Mesendoderm (in vitro differentiated cells): Measurements from ENCODE around the gene OPCML.

Experiments used
- DNase-seq: peaks from one replicate; pipeline ENCODE4 v3.0.0; 2013
- H2AK5ac ChIP-seq: 2 replicates; pipeline ENCODE4 v1.6.1; 2013; ENCODE audit warnings: low read length, inconsistent platforms
- H2BK120ac ChIP-seq: 2 replicates; pipeline ENCODE4 v1.6.1; 2013; ENCODE audit warnings: low read depth, mild to moderate bottlenecking, low read length, moderate library complexity, mixed read lengths
- H2BK15ac ChIP-seq: replicated peaks from 2 replicates; pipeline ENCODE4 v1.6.1; 2013; ENCODE audit warnings: low read depth, mild to moderate bottlenecking, moderate library complexity
- H2BK5ac ChIP-seq: 2 replicates; pipeline ENCODE4 v1.6.1; 2013; ENCODE audit warnings: low read length, inconsistent platforms
- H3K18ac ChIP-seq: 2 replicates; pipeline ENCODE4 v1.6.1; 2013; ENCODE audit warnings: mild to moderate bottlenecking, low read length, mixed read lengths
- H3K23ac ChIP-seq: one replicate; pipeline ENCODE4 v1.6.1; 2013; ENCODE audit warnings: low read length
- H3K27ac ChIP-seq: 2 replicates; pipeline ENCODE4 v1.5.1; 2013; ENCODE audit warnings: low read depth, mild to moderate bottlenecking, inconsistent platforms, low read length, moderate library complexity
- H3K27me3 ChIP-seq: 2 replicates; pipeline ENCODE4 v1.6.1; 2013; ENCODE audit warnings: low read length, control low read depth, mild to moderate bottlenecking, inconsistent platforms; ENCODE audit not compliant: insufficient read depth, poor library complexity
- H3K36me3 ChIP-seq: 2 replicates; pipeline ENCODE4 v1.6.1; 2013; ENCODE audit warnings: low read length, inconsistent platforms; ENCODE audit not compliant: control insufficient read depth, insufficient read depth
- H3K4ac ChIP-seq: one replicate; pipeline ENCODE4 v1.6.1; 2013; ENCODE audit warnings: low read depth, mild to moderate bottlenecking, low read length, moderate library complexity
- H3K4me1 ChIP-seq: 2 replicates; pipeline ENCODE4 v1.6.1; 2013; ENCODE audit warnings: low read depth, low read length, inconsistent platforms; ENCODE audit not compliant: control insufficient read depth
- H3K4me2 ChIP-seq: 2 replicates; pipeline ENCODE4 v1.6.1; 2013; ENCODE audit warnings: low read length
- H3K4me3 ChIP-seq: 2 replicates; pipeline ENCODE4 v1.5.1; 2013; ENCODE audit warnings: mild to moderate bottlenecking, low read length
- H3K56ac ChIP-seq: one replicate; pipeline ENCODE4 v1.6.1; 2013; ENCODE audit warnings: low read length
- H3K79me1 ChIP-seq: 2 replicates; pipeline ENCODE4 v1.6.1; 2013; ENCODE audit warnings: low read length, inconsistent platforms
- H3K79me2 ChIP-seq: 2 replicates; pipeline ENCODE4 v1.6.1; 2013; ENCODE audit warnings: mild to moderate bottlenecking, low read length; ENCODE audit not compliant: control insufficient read depth, insufficient read depth
- H3K9ac ChIP-seq: 2 replicates; pipeline ENCODE4 v1.6.1; 2013; ENCODE audit warnings: low read length, inconsistent platforms
- H4K5ac ChIP-seq: one replicate; pipeline ENCODE4 v1.6.1; 2013; ENCODE audit warnings: low read length
- H4K8ac ChIP-seq: one replicate; pipeline ENCODE4 v1.6.1; 2013; ENCODE audit warnings: low read depth, mild to moderate bottlenecking, control low read depth, low read length, moderate library complexity
- WGBS: extraction: QIAGEN DNeasy Blood & Tissue Kit; methylation state at CpG from one replicate; pipeline ENCODE4 v1.1.7; 2013; ENCODE audit warnings: low lambda C conversion rate, missing lambda C conversion rate; ENCODE audit not compliant: insufficient coverage; ENCODE audit errors: extremely low coverage; 5-methylcytosine and 5-hydroxymethylcytosine counted together

Gene OPCML

DNA sequence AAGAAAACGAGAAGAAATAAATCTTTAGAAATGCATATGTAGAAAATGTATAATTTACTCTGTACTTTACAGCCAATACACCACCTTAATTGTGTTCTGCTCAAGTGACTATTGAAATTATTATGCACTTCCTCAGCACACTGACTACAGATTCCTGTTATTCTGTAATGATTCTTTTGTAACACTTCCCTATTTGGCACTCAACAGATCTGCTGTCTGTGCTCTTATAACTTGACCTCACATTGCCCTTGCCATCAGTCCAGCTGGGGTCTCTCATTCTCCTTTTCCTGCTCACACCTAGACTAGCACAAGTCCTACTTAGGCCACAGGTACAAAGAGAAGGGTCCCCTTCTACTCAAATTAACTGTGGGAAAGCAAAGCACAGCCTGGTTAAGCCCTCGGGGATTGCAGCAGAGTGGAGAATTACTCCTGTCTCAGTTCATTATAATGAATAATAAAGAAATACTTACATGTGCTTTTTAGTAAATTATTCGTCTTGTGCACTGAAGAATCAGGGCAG, 860.4 kb downstream of the OPCML start:
- 100% methylated on average over 1 of the region's 3 CpGs for WGBS
- Histone ChIP-seq H4K5ac (no peak overlapping the region), H3K56ac (no peak overlapping the region)

DNA sequence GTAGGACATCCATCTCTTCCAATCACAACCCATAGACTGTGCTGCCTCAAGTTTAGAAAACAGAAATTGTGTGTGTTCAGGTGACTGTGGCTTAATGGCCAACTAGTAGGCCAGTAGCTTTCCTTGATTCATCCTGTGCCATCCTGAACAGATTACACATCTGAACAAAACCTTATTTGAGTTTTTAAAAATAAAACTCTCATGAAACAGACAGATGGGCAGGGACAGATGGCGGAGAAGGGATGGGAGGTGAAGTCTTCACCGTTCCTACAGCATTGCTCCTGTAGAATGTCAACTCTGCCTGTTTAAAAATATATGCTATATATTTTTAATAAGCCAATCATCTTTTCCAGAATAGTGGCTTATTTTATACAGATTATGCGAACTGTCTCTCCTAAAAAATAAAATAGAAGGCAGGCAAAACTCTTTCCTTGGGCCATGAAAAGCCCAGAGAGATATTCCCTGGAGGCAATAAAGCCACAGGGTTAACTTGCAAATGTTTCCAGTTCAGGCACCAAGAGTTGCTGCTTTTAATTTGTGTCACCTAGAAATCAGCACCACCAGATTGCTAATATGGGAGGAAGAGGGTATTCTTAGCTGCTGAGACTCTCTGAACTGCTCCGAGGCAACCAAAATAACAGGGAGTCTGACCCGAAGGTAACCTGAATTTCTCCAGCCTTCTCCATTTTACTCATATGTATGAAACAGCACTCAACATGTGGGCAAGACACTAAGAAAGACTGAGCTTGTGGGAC, 861.2 kb downstream of the OPCML start:
- H2BK5ac ChIP-seq: no peak overlapping the region
- no peak overlapping the region for H3K27ac ChIP-seq
- no peak overlapping the region for H3K9ac ChIP-seq
- no peak overlapping the region for H3K4ac ChIP-seq
- no peak overlapping the region for H3K4me3 ChIP-seq
- no peak overlapping the region for H3K56ac ChIP-seq
- no peaks in the 10 kb centered on the region for H3K27me3 ChIP-seq
- no peak overlapping the region for H4K5ac ChIP-seq
- no peaks in the 10 kb centered on the region for H3K4me1 ChIP-seq
- H2AK5ac ChIP-seq: no peak overlapping the region
- no peak overlapping the region for H3K4me2 ChIP-seq
- H3K23ac ChIP-seq: no peak overlapping the region
- H3K79me2 ChIP-seq: no peaks in the 10 kb centered on the region
- no peak overlapping the region for H2BK120ac ChIP-seq
- no peak for DNase-seq
- no peak overlapping the region for H4K8ac ChIP-seq
- WGBS: no CpG with 5 or more reads among the region's 5 CpGs
- no peaks in the 10 kb centered on the region for H3K36me3 ChIP-seq
- H3K18ac ChIP-seq: no peak overlapping the region
- H3K79me1 ChIP-seq: no peaks in the 10 kb centered on the region
- H2BK15ac ChIP-seq: no peak overlapping the region

More for the DNA sequence above, 860.4 kb downstream of the OPCML start:
- Histone ChIP-seq H3K18ac (no peak overlapping the region), H3K79me2 (no peaks in the 10 kb centered on the region), H2AK5ac (no peak overlapping the region), H3K4me3 (no peak overlapping the region), H2BK15ac (no peak overlapping the region), H3K4ac (no peak overlapping the region), H3K9ac (no peak overlapping the region), H2BK5ac (no peak overlapping the region), H4K8ac (no peak overlapping the region), H2BK120ac (no peak overlapping the region), H3K4me2 (no peak overlapping the region), H3K23ac (no peak overlapping the region), H3K79me1 (no peaks in the 10 kb centered on the region), H3K36me3 (no peaks in the 10 kb centered on the region), H3K27ac (no peak overlapping the region), H3K27me3 (no peaks in the 10 kb centered on the region), H3K4me1 (no peaks in the 10 kb centered on the region)
- no peak for DNase-seq

DNA sequence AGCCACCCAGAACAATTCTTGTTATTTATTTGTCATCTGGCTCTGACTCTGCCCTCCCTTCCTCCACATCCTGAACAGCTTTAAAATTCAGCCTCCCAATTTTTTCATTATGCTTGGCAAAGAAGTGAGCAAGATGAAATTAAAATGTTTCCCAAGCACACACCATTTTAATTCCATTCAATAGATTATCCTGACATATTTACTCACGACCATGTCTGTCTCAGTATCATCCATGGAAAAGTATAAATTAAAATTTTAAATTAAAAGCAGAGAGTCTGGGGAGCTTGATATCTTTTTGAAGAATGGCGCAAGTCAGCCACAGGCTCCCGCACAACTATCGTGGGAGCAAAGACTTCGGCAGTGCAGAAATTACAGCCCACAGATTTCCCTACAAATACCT, 862.4 kb downstream of the OPCML start:
- Histone ChIP-seq H3K27me3 (no peaks in the 10 kb centered on the region), H2BK120ac (no peak overlapping the region), H3K36me3 (no peaks in the 10 kb centered on the region), H4K8ac (no peak overlapping the region), H3K4me2 (no peak overlapping the region), H3K79me1 (no peaks in the 10 kb centered on the region), H3K18ac (no peak overlapping the region), H4K5ac (no peak overlapping the region), H3K79me2 (no peaks in the 10 kb centered on the region), H3K4ac (no peak overlapping the region), H3K56ac (no peak overlapping the region), H2BK15ac (no peak overlapping the region), H3K4me1 (no peaks in the 10 kb centered on the region), H2AK5ac (no peak overlapping the region), H3K9ac (no peak overlapping the region), H3K4me3 (no peak overlapping the region), H3K27ac (no peak overlapping the region), H3K23ac (no peak overlapping the region), H2BK5ac (no peak overlapping the region)
- DNase-seq: no peak
- no CpG with 5 or more reads among the region's 5 CpGs for WGBS

DNA sequence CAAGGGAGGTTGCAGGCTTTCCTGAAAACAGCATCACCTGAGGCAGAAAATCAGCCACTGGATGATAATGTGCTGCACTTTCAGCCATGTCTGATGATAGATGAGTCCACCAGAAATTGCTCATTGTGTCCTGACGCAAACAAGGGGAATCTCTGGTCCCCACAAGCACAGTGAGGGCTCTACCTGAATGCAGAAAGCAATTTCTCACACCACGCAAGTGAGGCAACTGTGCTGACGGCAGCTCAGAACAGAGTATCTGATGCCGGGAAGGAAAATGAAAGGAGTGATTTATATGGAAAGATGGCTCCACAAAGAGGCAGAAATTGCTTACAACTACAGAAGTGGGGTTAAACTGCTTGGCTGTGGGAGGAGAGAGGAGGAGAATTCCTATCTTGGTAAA, 867.1 kb downstream of the OPCML start:
- no peak overlapping the region for H3K4ac ChIP-seq
- no CpG with 5 or more reads among the region's 4 CpGs for WGBS

DNA sequence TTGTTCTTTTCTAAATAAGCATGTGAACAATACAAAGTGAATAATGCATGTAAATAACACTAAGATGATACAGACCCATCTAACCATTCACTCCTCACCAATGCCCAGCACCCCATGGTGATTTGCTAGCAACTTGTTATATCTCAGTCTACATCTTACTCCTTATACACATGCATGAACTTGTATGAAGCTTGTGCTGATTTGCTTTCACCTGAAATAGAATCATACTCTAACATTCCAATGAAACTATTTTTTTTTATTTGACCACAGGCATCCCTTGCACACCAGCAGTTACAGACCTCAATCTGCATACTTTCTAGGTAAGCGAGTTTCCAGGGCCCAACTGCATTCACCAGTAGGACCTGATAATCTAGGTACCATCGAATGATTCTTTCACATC, 873.6 kb downstream of the OPCML start:
- H3K36me3 ChIP-seq: no peaks in the 10 kb centered on the region
- H3K56ac ChIP-seq: no peak overlapping the region
- H3K23ac ChIP-seq: no peak overlapping the region
- H4K8ac ChIP-seq: no peak overlapping the region
- H3K9ac ChIP-seq: no peak overlapping the region
- H3K4ac ChIP-seq: no peak overlapping the region
- H2BK120ac ChIP-seq: no peak overlapping the region
- WGBS: no CpG with 5 or more reads among the region's 2 CpGs
- H4K5ac ChIP-seq: no peak overlapping the region
- no peaks in the 10 kb centered on the region for H3K4me1 ChIP-seq
- H3K27ac ChIP-seq: no peak overlapping the region
- no peak overlapping the region for H2AK5ac ChIP-seq
- no peak overlapping the region for H3K18ac ChIP-seq
- H3K27me3 ChIP-seq: no peaks in the 10 kb centered on the region
- no peaks in the 10 kb centered on the region for H3K79me1 ChIP-seq
- DNase-seq: no peak
- no peaks in the 10 kb centered on the region for H3K79me2 ChIP-seq
- no peak overlapping the region for H2BK15ac ChIP-seq
- no peak overlapping the region for H3K4me2 ChIP-seq
- H2BK5ac ChIP-seq: no peak overlapping the region
- H3K4me3 ChIP-seq: no peak overlapping the region

More for the DNA sequence above, 867.1 kb downstream of the OPCML start:
- H3K27ac ChIP-seq: no peak overlapping the region
- H2BK5ac ChIP-seq: no peak overlapping the region
- H3K4me2 ChIP-seq: no peak overlapping the region
- no peak overlapping the region for H3K4me3 ChIP-seq
- H2BK120ac ChIP-seq: no peak overlapping the region
- no peak overlapping the region for H2BK15ac ChIP-seq
- no peak overlapping the region for H3K9ac ChIP-seq
- H3K36me3 ChIP-seq: no peaks in the 10 kb centered on the region
- no peak overlapping the region for H4K5ac ChIP-seq
- H2AK5ac ChIP-seq: no peak overlapping the region
- H3K18ac ChIP-seq: no peak overlapping the region
- no peak overlapping the region for H3K23ac ChIP-seq
- no peak overlapping the region for H4K8ac ChIP-seq
- no peaks in the 10 kb centered on the region for H3K79me2 ChIP-seq
- no peaks in the 10 kb centered on the region for H3K79me1 ChIP-seq
- no peak for DNase-seq
- H3K56ac ChIP-seq: no peak overlapping the region
- no peaks in the 10 kb centered on the region for H3K4me1 ChIP-seq
- H3K27me3 ChIP-seq: no peaks in the 10 kb centered on the region

DNA sequence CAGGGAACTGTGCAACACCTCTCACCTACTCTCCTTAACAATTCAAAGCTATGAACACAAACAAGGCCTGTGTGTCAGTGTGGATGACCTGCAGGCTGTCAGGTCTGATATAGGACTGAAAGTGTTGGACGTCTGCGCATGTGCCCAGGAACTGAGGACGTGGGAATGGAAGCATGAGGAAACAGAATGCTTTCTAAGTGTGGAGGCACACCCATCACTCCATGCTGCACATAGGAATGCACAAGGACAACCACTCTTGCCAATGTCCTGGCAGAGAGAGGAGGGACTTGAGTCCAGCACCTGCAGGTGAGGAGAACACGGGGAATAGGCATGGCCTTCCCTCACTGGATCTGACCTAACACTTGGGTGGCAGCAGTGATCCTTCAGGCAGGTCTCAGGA, 874.3 kb downstream of the OPCML start:
- H3K4me3 ChIP-seq: no peak overlapping the region
- H3K4ac ChIP-seq: no peak overlapping the region
- H3K79me1 ChIP-seq: no peaks in the 10 kb centered on the region
- no peaks in the 10 kb centered on the region for H3K27me3 ChIP-seq
- H3K36me3 ChIP-seq: no peaks in the 10 kb centered on the region
- no peak overlapping the region for H3K18ac ChIP-seq
- no peaks in the 10 kb centered on the region for H3K4me1 ChIP-seq
- no peak overlapping the region for H2BK5ac ChIP-seq
- no peak overlapping the region for H4K5ac ChIP-seq
- H4K8ac ChIP-seq: no peak overlapping the region
- no peak overlapping the region for H2BK120ac ChIP-seq
- no peak overlapping the region for H3K56ac ChIP-seq
- no peak overlapping the region for H3K27ac ChIP-seq
- WGBS: no CpG with 5 or more reads among the region's 4 CpGs
- no peak for DNase-seq
- H2AK5ac ChIP-seq: no peak overlapping the region
- no peak overlapping the region for H3K4me2 ChIP-seq
- no peak overlapping the region for H3K23ac ChIP-seq
- H2BK15ac ChIP-seq: no peak overlapping the region
- no peak overlapping the region for H3K9ac ChIP-seq
- H3K79me2 ChIP-seq: no peaks in the 10 kb centered on the region
